ENCODE results near the gene RAB6D.
"Not testable (repeated sequence)": the region's sequence is repeated elsewhere in the genome, so short reads cannot be mapped to it uniquely, and the experiment has no call there.

DNA sequence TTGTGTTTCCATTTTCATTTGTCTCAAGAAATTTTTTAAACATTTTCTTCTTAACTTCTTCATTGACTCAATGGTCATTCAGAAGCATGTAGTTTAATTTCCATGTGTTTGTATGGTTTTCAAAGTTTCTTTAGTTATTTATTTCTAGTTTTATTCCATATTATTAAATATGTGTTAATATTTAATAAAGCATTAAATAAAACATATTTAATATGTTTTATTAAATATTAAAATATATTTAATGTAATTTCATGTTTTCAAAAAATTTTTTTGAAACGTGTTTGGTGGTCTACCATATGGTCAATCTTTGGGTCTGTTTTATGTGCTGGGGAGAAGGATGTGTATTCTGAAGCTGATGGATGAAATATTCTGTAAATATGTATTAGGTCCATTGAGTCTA lies 32.2 kb upstream of the RAB6D start:
- not testable (repeated sequence) for TF ChIP-seq MYNN (IDR thresholded peaks at IDR 0.05); MYNN (CRISPR knock-in tag; IDR thresholded peaks at IDR 0.05); CBX5 (IDR thresholded peaks at IDR 0.05; ENCODE audit: borderline replicate concordance, low read depth); MEIS2 (IDR thresholded peaks at IDR 0.05; ENCODE audit: partially characterized antibody); SMAD3 (CRISPR knock-in tag; conservative IDR thresholded peaks at IDR 0.05); KDM2B (CRISPR knock-in tag; IDR thresholded peaks at IDR 0.05); GABPB1 (CRISPR knock-in tag; IDR thresholded peaks at IDR 0.05); KLF1 (tag; IDR thresholded peaks at IDR 0.05); SLC30A9 (CRISPR knock-in tag; IDR thresholded peaks at IDR 0.05)

All from K562 (cell line).